Endodermal cell (in vitro differentiated cells): ENCODE data around the gene PRG2. TPM values are rescaled to one million over a fixed set of nuclear protein-coding genes. Genes with fewer than 3 reads are reported as not detected.
A peak's percentile ranks its signal among the peaks of the same experiment; 100 is the strongest.

ENCODE experiments used
- DNase-seq: peaks from one replicate; pipeline ENCODE4 v3.0.0-alpha.2; 2017
- H3K27ac ChIP-seq: 2 replicates; pipeline ENCODE4 v1.5.1; 2013; ENCODE audit warnings: mild to moderate bottlenecking, low read depth, low read length, moderate library complexity
- H3K27me3 ChIP-seq: 2 replicates; pipeline ENCODE4 v1.6.1; 2013; ENCODE audit warnings: mild to moderate bottlenecking, low read length, moderate library complexity; ENCODE audit not compliant: insufficient read depth, control insufficient read depth, poor library complexity, severe bottlenecking
- H3K36me3 ChIP-seq: 2 replicates; pipeline ENCODE4 v1.7.0; 2013; ENCODE audit warnings: mild to moderate bottlenecking, low read length, moderate library complexity; ENCODE audit not compliant: control insufficient read depth, insufficient read depth
- H3K4me1 ChIP-seq: one replicate; pipeline ENCODE4 v1.7.0; 2013; ENCODE audit warnings: low read length; ENCODE audit not compliant: control insufficient read depth, insufficient read depth
- H3K4me3 ChIP-seq: 2 replicates; pipeline ENCODE4 v1.5.1; 2013; ENCODE audit warnings: mild to moderate bottlenecking, low read length, moderate library complexity
- H3K9ac ChIP-seq: 2 replicates; pipeline ENCODE4 v1.6.1; 2013; ENCODE audit warnings: mild to moderate bottlenecking, low read length, moderate library complexity; ENCODE audit not compliant: poor library complexity, severe bottlenecking; ENCODE audit errors: extremely low read depth
- H3K9me3 ChIP-seq: 2 replicates; pipeline ENCODE4 v1.6.1; 2013; ENCODE audit warnings: mild to moderate bottlenecking, low read length, moderate library complexity; ENCODE audit not compliant: control insufficient read depth
- H3K27ac Mint-ChIP-seq: 2 replicates; pipeline ENCODE4 v1.8.0; 2020; ENCODE audit warnings: mixed read lengths
- H3K27me3 Mint-ChIP-seq: 2 replicates; pipeline ENCODE4 v1.8.0; 2021; ENCODE audit warnings: mild to moderate bottlenecking, mixed read lengths; ENCODE audit not compliant: insufficient read depth
- H3K36me3 Mint-ChIP-seq: 2 replicates; pipeline ENCODE4 v1.8.0; 2020; ENCODE audit warnings: low read depth, mixed read lengths
- H3K4me1 Mint-ChIP-seq: 2 replicates; pipeline ENCODE4 v1.8.0; 2020; ENCODE audit warnings: mixed read lengths
- H3K4me3 Mint-ChIP-seq: 2 replicates; pipeline ENCODE4 v1.8.0; 2020; ENCODE audit warnings: mild to moderate bottlenecking, moderate library complexity, mixed read lengths
- H3K9me3 Mint-ChIP-seq: 2 replicates; pipeline ENCODE4 v1.8.0; 2020; ENCODE audit warnings: mild to moderate bottlenecking, mixed read lengths
- CTCF ChIP-seq: fragments of 200-600 bp; sonication (generic); conservative IDR thresholded peaks from 2 replicates; pipeline ENCODE4 v1.5.0; 2021; ENCODE audit warnings: antibody characterized with exemption, mild to moderate bottlenecking
- WGBS, 2 experiments: methylation state at CpG; one replicate each; pipeline versions ENCODE4 v1.1.5 to v1.1.7; 2013; ENCODE audit warnings: missing lambda C conversion rate in 2 of 2, mixed read lengths in 1 of 2; ENCODE audit not compliant: insufficient coverage in 1 of 2, insufficient read length in 1 of 2; 5-methylcytosine and 5-hydroxymethylcytosine counted together
- total RNA-seq, 2 donors: library from RNA; stranded (reverse); fragmentation: NEBNext Ultra II Directional in 1 of 2; extraction: Animal tissue kit (Norgen Biotek cat#: 25700) in 1 of 2; gene quantifications; 2 replicates in 1 of 2; 3 replicates in 1 of 2; pipeline ENCODE4 v1.2.1, GENCODE V29; 2021

Gene PRG2
- total RNA-seq, 2 donors from 2014 or later, result 0.42 TPM; not detected in 1

GRCh38 chr11:57402188-57403002 is 11.9 kb upstream of the PRG2 start:
- Mint-ChIP-seq H3K4me1 (peaks cover 7% of the 10 kb centered on the region), H3K9me3 (no peaks in the 10 kb centered on the region), H3K27ac (no peak overlapping the region), H3K27me3 (no peaks in the 10 kb centered on the region), H3K4me3 (no peak overlapping the region), H3K36me3 (peaks cover under 1% of the 10 kb centered on the region)
- peak; percentile 58 for DNase-seq
- H3K4me1 ChIP-seq, result no peaks in the 10 kb centered on the region
- H3K27me3 ChIP-seq, result peaks cover 22% of the 10 kb centered on the region
- 62 to 63% methylated on average over 2 to 6 of the region's 6 CpGs for WGBS, 2 experiments
- H3K9me3 ChIP-seq, result no peaks in the 10 kb centered on the region
- H3K36me3 ChIP-seq, result no peaks in the 10 kb centered on the region
- H3K4me3 ChIP-seq, result no peak overlapping the region
- no peak overlapping the region for H3K27ac ChIP-seq
- no peak overlapping the region for H3K9ac ChIP-seq
- no peak for TF ChIP-seq CTCF

GRCh38 chr11:57399972-57400578 is 9.6 kb upstream of the PRG2 start:
- no peak overlapping the region for H3K27ac ChIP-seq
- H3K4me1 Mint-ChIP-seq, result peaks cover 7% of the 10 kb centered on the region
- no peak for DNase-seq
- no peaks in the 10 kb centered on the region for H3K9me3 Mint-ChIP-seq
- no peaks in the 10 kb centered on the region for H3K27me3 Mint-ChIP-seq
- no peaks in the 10 kb centered on the region for H3K9me3 ChIP-seq
- no peak overlapping the region for H3K27ac Mint-ChIP-seq
- WGBS, 2 experiments, result 85 to 95% methylated on average over 3 to 4 of the region's 4 CpGs
- no peaks in the 10 kb centered on the region for H3K36me3 Mint-ChIP-seq
- no peak overlapping the region for H3K4me3 Mint-ChIP-seq
- peaks cover 43% of the 10 kb centered on the region for H3K27me3 ChIP-seq
- no peak overlapping the region for H3K4me3 ChIP-seq
- H3K9ac ChIP-seq, result no peak overlapping the region
- no peaks in the 10 kb centered on the region for H3K4me1 ChIP-seq
- no peaks in the 10 kb centered on the region for H3K36me3 ChIP-seq
- no peak for TF ChIP-seq CTCF

GRCh38 chr11:57399221-57399620 is 8.8 kb upstream of the PRG2 start:
- H3K27ac Mint-ChIP-seq, result no peak overlapping the region
- H3K9me3 Mint-ChIP-seq, result no peaks in the 10 kb centered on the region
- H3K36me3 ChIP-seq, result no peaks in the 10 kb centered on the region
- no peak overlapping the region for H3K4me3 ChIP-seq
- peaks cover 51% of the 10 kb centered on the region for H3K27me3 ChIP-seq
- no peak overlapping the region for H3K9ac ChIP-seq
- DNase-seq, result no peak
- no peak for TF ChIP-seq CTCF
- no peaks in the 10 kb centered on the region for H3K9me3 ChIP-seq
- 77% methylated on average over 4 of the region's 5 CpGs; no CpG with 5 or more reads in 1 of the 2 experiments for WGBS, 2 experiments
- H3K27me3 Mint-ChIP-seq, result peaks cover 6% of the 10 kb centered on the region
- H3K4me1 ChIP-seq, result no peaks in the 10 kb centered on the region
- no peak overlapping the region for H3K27ac ChIP-seq
- H3K36me3 Mint-ChIP-seq, result no peaks in the 10 kb centered on the region
- H3K4me3 Mint-ChIP-seq, result no peak overlapping the region
- H3K4me1 Mint-ChIP-seq, result peaks cover 7% of the 10 kb centered on the region
